ENCODE measurements around the gene RNF121. TPM values are rescaled to one million over a fixed set of nuclear protein-coding genes. Genes with fewer than 3 reads are reported as not detected.
"Not testable (repeated sequence)": the region's sequence is repeated elsewhere in the genome, so short reads cannot be mapped to it uniquely, and the experiment has no call there.

RNF121 gene
- total and polyA plus RNA-seq, 2 of the 13 experiments (the other 11 are each of a cell fraction or from before 2014, with no cell fraction given): 28.6 to 44.3 TPM

GRCh38 chr11:71910775-71911174 lies 18.1 kb upstream of the RNF121 start:
- H3K4me2 ChIP-seq (ENCODE audit: low read depth, low read length); H3K79me2 ChIP-seq (ENCODE audit: insufficient read depth, low read length); in situ Hi-C loops (cut with HindIII; ENCODE audit: extremely low pct_ligation_motif_present, low pct_unique_long_range_greater_than_20kb); CTCF ChIA-PET (ENCODE audit: low intra/inter-chr PET ratio, low total read pairs); BruUV-seq (replicated peaks); H2AFZ ChIP-seq (ENCODE audit: low read length); FAIRE-seq; H3K4me3 ChIP-seq (replicated peaks in 1 of 3; ENCODE audit: insufficient read depth in 1 of 3, low read depth in 2 of 3, low read length in 3 of 3); H4K20me1 ChIP-seq (ENCODE audit: insufficient read depth, low read length); H3K9ac ChIP-seq (ENCODE audit: insufficient read depth, low read depth, low read length); intact Hi-C loops (cut with micrococcal nuclease; ENCODE audit: unreplicated experiment); ATAC-seq; H3K27me3 ChIP-seq (ENCODE audit: control insufficient read depth in 1 of 2, insufficient read depth in 2 of 2, low read length in 2 of 2); H3K9me3 ChIP-seq (ENCODE audit: low read length); TF ChIP-seq HNF4G (CRISPR knock-in tag; IDR thresholded peaks at IDR 0.05; ENCODE audit: borderline replicate concordance, low read depth): not testable (repeated sequence)
- Histone ChIP-seq H3K36me3 (replicated peaks in 1 of 2; ENCODE audit: control insufficient read depth in 1 of 2, insufficient read depth in 2 of 2, low read length in 2 of 2) (peaks cover 0 to 16% of the 10 kb centered on the region in 2 experiments; a peak in 4 of 5 replicates), H3K4me1 (ENCODE audit: insufficient read depth, low read length) (peaks cover 15% of the 10 kb centered on the region), H3K27ac (ENCODE audit: extremely low read length, insufficient read depth, low read length) (peak overlapping the region; percentile 50)
- TF ChIP-seq YY1 (IDR thresholded peaks at IDR 0.05; ENCODE audit: insufficient read depth, insufficient replicate concordance, low read depth, low read length) (peak; percentile 30), RARA (CRISPR knock-in tag; IDR thresholded peaks at IDR 0.05) (0 out of 2 replicates have a peak, but pooled peaks have one; percentile 19), HNF4G (IDR thresholded peaks at IDR 0.05; ENCODE audit: borderline replicate concordance, low read depth, low read length) (peak; percentile 28; the same call in 1 of the 2 replicates), HNF4A (CRISPR knock-in tag; IDR thresholded peaks at IDR 0.05) (peak; percentile 76), ZMYM4 (CRISPR knock-in tag; IDR thresholded peaks at IDR 0.05) (peak; percentile 16; the same call in 1 of the 2 replicates), ZNF644 (CRISPR knock-in tag; IDR thresholded peaks at IDR 0.05; ENCODE audit: low read depth) (peak; percentile 54; the same call in 1 of the 2 replicates)
- 45% methylated on average over 5 of the region's 5 CpGs for WGBS (ENCODE audit: low lambda C conversion rate)
- POLR2A ChIA-PET: interaction anchor here (2.5 to 2.7 kb wide), 2 partner anchors 17 to 22 kb away, joined by 10 to 11 read pairs; partner anchors contain the start of genes RNF121 and XNDC1N
- peak; percentile 35 for DNase-seq (ENCODE audit: low spot score)

GRCh38 chr11:71911321-71911985 lies 17.4 kb upstream of the RNF121 start:
- in situ Hi-C loops (cut with HindIII; ENCODE audit: extremely low pct_ligation_motif_present, low pct_unique_long_range_greater_than_20kb); intact Hi-C loops (cut with micrococcal nuclease; ENCODE audit: unreplicated experiment); H3K79me2 ChIP-seq (ENCODE audit: insufficient read depth, low read length); H3K4me3 ChIP-seq (replicated peaks in 1 of 3; ENCODE audit: insufficient read depth in 1 of 3, low read depth in 2 of 3, low read length in 3 of 3); H3K4me2 ChIP-seq (ENCODE audit: low read depth, low read length); FAIRE-seq; DNase-seq (ENCODE audit: low spot score); H3K9ac ChIP-seq (ENCODE audit: insufficient read depth, low read depth, low read length); H4K20me1 ChIP-seq (ENCODE audit: insufficient read depth, low read length); ATAC-seq; H2AFZ ChIP-seq (ENCODE audit: low read length); BruUV-seq (replicated peaks); H3K9me3 ChIP-seq (ENCODE audit: low read length); CTCF ChIA-PET (ENCODE audit: low intra/inter-chr PET ratio, low total read pairs); H3K27me3 ChIP-seq (ENCODE audit: control insufficient read depth in 1 of 2, insufficient read depth in 2 of 2, low read length in 2 of 2): not testable (repeated sequence)
- Histone ChIP-seq H3K4me1 (ENCODE audit: insufficient read depth, low read length) (peaks cover 15% of the 10 kb centered on the region), H3K27ac (ENCODE audit: extremely low read length, insufficient read depth, low read length) (peak overlapping the region; percentile 38), H3K36me3 (replicated peaks in 1 of 2; ENCODE audit: control insufficient read depth in 1 of 2, insufficient read depth in 2 of 2, low read length in 2 of 2) (peaks cover 0 to 23% of the 10 kb centered on the region in 2 experiments; a peak in 4 of 5 replicates)
- 85% methylated on average over 10 of the region's 10 CpGs for WGBS (ENCODE audit: low lambda C conversion rate)
- TF ChIP-seq CTCF (CRISPR knock-in tag; IDR thresholded peaks at IDR 0.05) (0 out of 2 replicates have a peak, but pooled peaks have one; percentile 24), ZNF652 (CRISPR knock-in tag; IDR thresholded peaks at IDR 0.05; ENCODE audit: borderline replicate concordance, low read depth) (peak; percentile 49; the same call in 1 of the 2 replicates), STAG1 (CRISPR knock-in tag; IDR thresholded peaks at IDR 0.05) (peak; percentile 17; the same call in 1 of the 2 replicates)
- POLR2A ChIA-PET: interaction anchor here (2.5 to 2.7 kb wide), 2 partner anchors 17 to 23 kb away, joined by 10 to 11 read pairs; partner anchors contain the start of genes RNF121 and XNDC1N

GRCh38 chr11:71911986-71912340 lies 16.9 kb upstream of the RNF121 start:
- H3K79me2 ChIP-seq (ENCODE audit: insufficient read depth, low read length); H3K4me2 ChIP-seq (ENCODE audit: low read depth, low read length); FAIRE-seq; H2AFZ ChIP-seq (ENCODE audit: low read length); H3K9me3 ChIP-seq (ENCODE audit: low read length); intact Hi-C loops (cut with micrococcal nuclease; ENCODE audit: unreplicated experiment); DNase-seq (ENCODE audit: low spot score); CTCF ChIA-PET (ENCODE audit: low intra/inter-chr PET ratio, low total read pairs); H3K27me3 ChIP-seq (ENCODE audit: control insufficient read depth in 1 of 2, insufficient read depth in 2 of 2, low read length in 2 of 2); H3K9ac ChIP-seq (ENCODE audit: insufficient read depth, low read depth, low read length); H3K27ac ChIP-seq (ENCODE audit: extremely low read length, insufficient read depth, low read length); ATAC-seq; in situ Hi-C loops (cut with HindIII; ENCODE audit: extremely low pct_ligation_motif_present, low pct_unique_long_range_greater_than_20kb); H3K4me3 ChIP-seq (replicated peaks in 1 of 3; ENCODE audit: insufficient read depth in 1 of 3, low read depth in 2 of 3, low read length in 3 of 3); H4K20me1 ChIP-seq (ENCODE audit: insufficient read depth, low read length); BruUV-seq (replicated peaks): not testable (repeated sequence)
- peaks cover 0 to 25% of the 10 kb centered on the region in 2 experiments; a peak in 4 of 5 replicates for H3K36me3 ChIP-seq (replicated peaks in 1 of 2; ENCODE audit: control insufficient read depth in 1 of 2, insufficient read depth in 2 of 2, low read length in 2 of 2)
- WGBS (ENCODE audit: low lambda C conversion rate): 95% methylated on average over 5 of the region's 10 CpGs
- H3K4me1 ChIP-seq (ENCODE audit: insufficient read depth, low read length): peaks cover 15% of the 10 kb centered on the region
- POLR2A ChIA-PET: interaction anchor here (2.7 kb wide), 1 partner anchor 16 kb away, joined by 11 read pairs; the partner anchor contains the start of genes RNF121 and XNDC1N

All from HepG2 (cell line).